Measurements from ENCODE around the gene STK32B. TPM values are rescaled to one million over a fixed set of nuclear protein-coding genes. Genes with fewer than 3 reads are reported as not detected.
"Not testable (repeated sequence)": the region's sequence is repeated elsewhere in the genome, so short reads cannot be mapped to it uniquely, and the experiment has no call there.

The STK32B gene
- total RNA-seq, 2 experiments from 2014 or later = not detected

- CTCF ChIA-PET (ENCODE audit: unreplicated experiment) = no interaction called here
- Histone ChIP-seq H3K4me2 (ENCODE audit: low read length) (no peak overlapping the region), H3K36me3 (ENCODE audit: insufficient read depth, low read length) (no peaks in the 10 kb centered on the region), H3K27ac (ENCODE audit: low read depth, low read length, poor library complexity, severe bottlenecking) (no peak overlapping the region), H3K4me1 (ENCODE audit: insufficient read depth, low read length, poor library complexity, severe bottlenecking) (no peaks in the 10 kb centered on the region), H3K9me2 (ENCODE audit: insufficient read depth, low read length) (no peaks in the 10 kb centered on the region), H4K20me1 (ENCODE audit: insufficient read depth, low read length) (no peaks in the 10 kb centered on the region), H3K9me3 (ENCODE audit: low read length) (0 out of 2 replicates have a peak, but pooled peaks cover 6% of the 10 kb centered on the region), H2AFZ (ENCODE audit: low read length) (no peak overlapping the region), H3K79me2 (ENCODE audit: insufficient read depth, low read depth, low read length) (no peaks in the 10 kb centered on the region), H3K4me3 (ENCODE audit: low read depth, low read length, poor library complexity, severe bottlenecking) (no peak overlapping the region)
- POLR2A ChIA-PET = no interaction called here
- no TSS peak for BruUV-seq (replicated peaks)
- DNase-seq (ENCODE audit: low spot score) = no peak
- no peak for TF ChIP-seq CTCF (conservative IDR thresholded peaks at IDR 0.05; ENCODE audit: low read length)
- TF ChIP-seq EZH2phosphoT487 (IDR thresholded peaks at IDR 0.05; ENCODE audit: borderline replicate concordance, low read depth, low read length) = no peak
- intact Hi-C loops (cut with micrococcal nuclease; ENCODE audit: unreplicated experiment) = no loop called here
These were observed 14.8 kb downstream of the STK32B start for GRCh38 chr4:5066101-5066500.

GRCh38 chr4:5066968-5067367, 15.7 kb downstream of the STK32B start:
- intact Hi-C loops (cut with micrococcal nuclease; ENCODE audit: unreplicated experiment); H3K9me3 ChIP-seq (ENCODE audit: low read length); H3K36me3 ChIP-seq (ENCODE audit: insufficient read depth, low read length); BruUV-seq (replicated peaks); H3K4me1 ChIP-seq (ENCODE audit: insufficient read depth, low read length, poor library complexity, severe bottlenecking); H3K4me2 ChIP-seq (ENCODE audit: low read length); H3K79me2 ChIP-seq (ENCODE audit: insufficient read depth, low read depth, low read length); H3K4me3 ChIP-seq (ENCODE audit: low read depth, low read length, poor library complexity, severe bottlenecking); H4K20me1 ChIP-seq (ENCODE audit: insufficient read depth, low read length); DNase-seq (ENCODE audit: low spot score); H3K9me2 ChIP-seq (ENCODE audit: insufficient read depth, low read length); CTCF ChIA-PET (ENCODE audit: unreplicated experiment); H3K27ac ChIP-seq (ENCODE audit: low read depth, low read length, poor library complexity, severe bottlenecking); H2AFZ ChIP-seq (ENCODE audit: low read length): not testable (repeated sequence)
- POLR2A ChIA-PET = interaction anchor here (1.3 kb wide), 1 partner anchor 10 kb away, joined by 3 read pairs; no protein-coding TSS in a partner anchor

- BruUV-seq (replicated peaks) = no TSS peak
- H3K27ac ChIP-seq (ENCODE audit: low read depth, low read length, poor library complexity, severe bottlenecking) = no peak overlapping the region
- TF ChIP-seq EZH2phosphoT487 (IDR thresholded peaks at IDR 0.05; ENCODE audit: borderline replicate concordance, low read depth, low read length) = no peak
These were observed 16.6 kb downstream of the STK32B start for GRCh38 chr4:5067908-5068307.

GRCh38 chr4:5069901-5070300, 18.6 kb downstream of the STK32B start:
- H3K9me3 ChIP-seq (ENCODE audit: low read length) = 0 out of 2 replicates have a peak, but pooled peaks cover 6% of the 10 kb centered on the region
- no TSS peak for BruUV-seq (replicated peaks)
- no peak overlapping the region for H3K4me2 ChIP-seq (ENCODE audit: low read length)
- no peaks in the 10 kb centered on the region for H3K9me2 ChIP-seq (ENCODE audit: insufficient read depth, low read length)
- intact Hi-C loops (cut with micrococcal nuclease; ENCODE audit: unreplicated experiment) = no loop called here
- TF ChIP-seq CTCF (conservative IDR thresholded peaks at IDR 0.05; ENCODE audit: low read length) (no peak), EZH2phosphoT487 (IDR thresholded peaks at IDR 0.05; ENCODE audit: borderline replicate concordance, low read depth, low read length) (no peak)
- no peaks in the 10 kb centered on the region for H3K36me3 ChIP-seq (ENCODE audit: insufficient read depth, low read length)
- H3K4me1 ChIP-seq (ENCODE audit: insufficient read depth, low read length, poor library complexity, severe bottlenecking) = no peaks in the 10 kb centered on the region
- ChIA-PET CTCF (ENCODE audit: unreplicated experiment) (no interaction called here), POLR2A (no interaction called here)
- H3K79me2 ChIP-seq (ENCODE audit: insufficient read depth, low read depth, low read length) = no peaks in the 10 kb centered on the region
- no peak for DNase-seq (ENCODE audit: low spot score)
- H2AFZ ChIP-seq (ENCODE audit: low read length) = no peak overlapping the region
- no peak overlapping the region for H3K4me3 ChIP-seq (ENCODE audit: low read depth, low read length, poor library complexity, severe bottlenecking)
- no peak overlapping the region for H3K27ac ChIP-seq (ENCODE audit: low read depth, low read length, poor library complexity, severe bottlenecking)
- H4K20me1 ChIP-seq (ENCODE audit: insufficient read depth, low read length) = no peaks in the 10 kb centered on the region

More at GRCh38 chr4:5067908-5068307, 16.6 kb downstream of the STK32B start:
- POLR2A ChIA-PET = interaction anchor here (1.3 kb wide), 1 partner anchor 11 kb away, joined by 3 read pairs; no protein-coding TSS in a partner anchor
- H3K36me3 ChIP-seq (ENCODE audit: insufficient read depth, low read length) = no peaks in the 10 kb centered on the region
- no peaks in the 10 kb centered on the region for H3K79me2 ChIP-seq (ENCODE audit: insufficient read depth, low read depth, low read length)
- DNase-seq (ENCODE audit: low spot score) = no peak
- no peak overlapping the region for H3K4me3 ChIP-seq (ENCODE audit: low read depth, low read length, poor library complexity, severe bottlenecking)
- H2AFZ ChIP-seq (ENCODE audit: low read length) = no peak overlapping the region
- 0 out of 2 replicates have a peak, but pooled peaks cover 6% of the 10 kb centered on the region for H3K9me3 ChIP-seq (ENCODE audit: low read length)
- no peak overlapping the region for H3K4me2 ChIP-seq (ENCODE audit: low read length)
- no peaks in the 10 kb centered on the region for H4K20me1 ChIP-seq (ENCODE audit: insufficient read depth, low read length)
- intact Hi-C loops (cut with micrococcal nuclease; ENCODE audit: unreplicated experiment) = no loop called here
- no peaks in the 10 kb centered on the region for H3K4me1 ChIP-seq (ENCODE audit: insufficient read depth, low read length, poor library complexity, severe bottlenecking)
- no peaks in the 10 kb centered on the region for H3K9me2 ChIP-seq (ENCODE audit: insufficient read depth, low read length)
- CTCF ChIA-PET (ENCODE audit: unreplicated experiment) = no interaction called here
